IMR-90 (cell line): ENCODE data around the gene PLA2G4E. TPM values are rescaled to one million over a fixed set of nuclear protein-coding genes. Genes with fewer than 3 reads are reported as not detected.

Experiments
- ATAC-seq: fragments of 200-7000 bp; cut with Tn5 transposase; 2 replicates; pipeline ENCODE4 v1.9.1; 2020; ENCODE audit warnings: low read depth, mild to moderate bottlenecking, moderate library complexity
- BruUV-seq: library from RNA; stranded (reverse); fragments of 400-500 nt; replicated peaks from 2 replicates; lab custom pipeline; 2021; lab: Mats Ljungman, UMichigan
- CTCF ChIA-PET: fragments of 300-600 bp; formaldehyde crosslinking; extraction: SDS; loops from one replicate; lab custom pipeline; 2021; ENCODE audit warnings: antibody characterized with exemption; lab: Yijun Ruan, JAX
- POLR2A ChIA-PET: fragments of 300-600 bp; sonication (Branson Sonifier 250); formaldehyde crosslinking; loops from one replicate; lab custom pipeline; 2022; ENCODE audit warnings: antibody characterized with exemption; ENCODE audit not compliant: unreplicated experiment; lab: Charles Lee
- DNase-seq: peaks from one replicate; pipeline ENCODE4 v3.0.0; 2013
- H2AFZ ChIP-seq: replicated peaks from 2 replicates; pipeline ENCODE3; 2013; ENCODE audit warnings: low read length, mild to moderate bottlenecking; ENCODE audit not compliant: poor library complexity
- H2AK5ac ChIP-seq: 2 replicates; pipeline ENCODE4 v1.6.1; 2013; ENCODE audit warnings: low read depth, low read length, inconsistent platforms
- H2AK9ac ChIP-seq: replicated peaks from 2 replicates; pipeline ENCODE3; 2013; ENCODE audit warnings: mild to moderate bottlenecking, low read depth, low read length, moderate library complexity; ENCODE audit not compliant: poor library complexity
- H2BK120ac ChIP-seq: 2 replicates; pipeline ENCODE4 v1.6.1; 2013; ENCODE audit warnings: low read depth, low read length, inconsistent platforms
- H2BK15ac ChIP-seq: 3 replicates; pipeline ENCODE4 v1.6.1; 2013; ENCODE audit warnings: low read depth, low read length, inconsistent platforms
- H2BK20ac ChIP-seq: 2 replicates; pipeline ENCODE4 v1.6.1; 2013; ENCODE audit warnings: low read depth, mild to moderate bottlenecking, inconsistent platforms, low read length, moderate library complexity
- H2BK5ac ChIP-seq: 2 replicates; pipeline ENCODE4 v1.6.1; 2013; ENCODE audit warnings: mild to moderate bottlenecking, low read depth, low read length, inconsistent platforms; ENCODE audit not compliant: poor library complexity, severe bottlenecking
- H3K14ac ChIP-seq: replicated peaks from 2 replicates; pipeline ENCODE4 v1.6.1; 2013; ENCODE audit warnings: low read depth, low read length, inconsistent platforms
- H3K18ac ChIP-seq: 2 replicates; pipeline ENCODE4 v1.6.1; 2013; ENCODE audit warnings: low read depth, low read length, control low read depth
- H3K23ac ChIP-seq: 2 replicates; pipeline ENCODE4 v1.6.1; 2013; ENCODE audit warnings: low read depth, low read length, inconsistent platforms
- H3K27ac ChIP-seq: 2 replicates; pipeline ENCODE4 v1.5.1; 2013; ENCODE audit warnings: mild to moderate bottlenecking, control low read depth, low read length; ENCODE audit not compliant: insufficient read depth
- H3K27me3 ChIP-seq: 2 replicates; pipeline ENCODE4 v1.6.1; 2013; ENCODE audit warnings: low read length; ENCODE audit not compliant: control insufficient read depth, insufficient read depth
- H3K36me3 ChIP-seq: 2 replicates; pipeline ENCODE4 v1.6.1; 2013; ENCODE audit warnings: low read length, mixed read lengths; ENCODE audit not compliant: control insufficient read depth, insufficient read depth
- H3K4ac ChIP-seq: 2 replicates; pipeline ENCODE4 v1.6.1; 2013; ENCODE audit warnings: low read depth, low read length, inconsistent platforms
- H3K4me1 ChIP-seq: 2 replicates; pipeline ENCODE4 v1.6.1; 2013; ENCODE audit warnings: low read length, mixed read lengths; ENCODE audit not compliant: control insufficient read depth, insufficient read depth
- H3K4me2 ChIP-seq: 2 replicates; pipeline ENCODE4 v1.6.1; 2013; ENCODE audit warnings: low read depth, mild to moderate bottlenecking, control low read depth, low read length, moderate library complexity
- H3K4me3 ChIP-seq: 2 replicates; pipeline ENCODE4 v1.5.1; 2013; ENCODE audit warnings: low read depth, mild to moderate bottlenecking, control low read depth, low read length, moderate library complexity; ENCODE audit not compliant: insufficient read depth
- H3K56ac ChIP-seq: 2 replicates; pipeline ENCODE4 v1.6.1; 2013; ENCODE audit warnings: low read length, inconsistent platforms; ENCODE audit not compliant: insufficient read depth; ENCODE audit errors: extremely low read depth
- H3K79me1 ChIP-seq, 2 experiments: 2 replicates each; pipeline ENCODE4 v1.6.1; 2013; ENCODE audit warnings: low read length in 2 of 2, inconsistent platforms in 1 of 2, low read depth in 1 of 2
- H3K9ac ChIP-seq: 2 replicates; pipeline ENCODE4 v1.6.1; 2013; ENCODE audit warnings: low read depth, low read length, control low read depth
- H3K9me1 ChIP-seq: 2 replicates; pipeline ENCODE4 v1.6.1; 2013; ENCODE audit warnings: low read length, inconsistent platforms; ENCODE audit not compliant: insufficient read depth
- H3K9me3 ChIP-seq: 2 replicates; pipeline ENCODE4 v1.6.1; 2013; ENCODE audit warnings: low read length; ENCODE audit not compliant: control insufficient read depth, insufficient read depth
- H4K20me1 ChIP-seq: 2 replicates; pipeline ENCODE4 v1.6.1; 2013; ENCODE audit warnings: low read length, inconsistent platforms; ENCODE audit not compliant: insufficient read depth
- H4K5ac ChIP-seq: 2 replicates; pipeline ENCODE4 v1.6.1; 2013; ENCODE audit warnings: mild to moderate bottlenecking, low read depth, low read length, control low read depth
- H4K8ac ChIP-seq, 2 experiments: 2 replicates each; pipeline ENCODE4 v1.6.1; 2013; ENCODE audit warnings: low read depth in 2 of 2, low read length in 2 of 2, control low read depth in 1 of 2, inconsistent platforms in 1 of 2
- H4K91ac ChIP-seq: 2 replicates; pipeline ENCODE4 v1.6.1; 2013; ENCODE audit warnings: low read depth, low read length, inconsistent platforms; ENCODE audit not compliant: insufficient read depth
- BHLHE40 ChIP-seq: fragments of 150-350 bp; IDR thresholded peaks from 2 replicates; pipeline ENCODE4 v1.6.1; 2016; ENCODE audit warnings: mild to moderate bottlenecking, low read depth, low read length
- CEBPB ChIP-seq: IDR thresholded peaks from 2 replicates; pipeline ENCODE4 v1.6.1; 2012; ENCODE audit warnings: low read depth, low read length, improper control_type of control experiment
- CHD1 ChIP-seq: IDR thresholded peaks from 2 replicates; pipeline ENCODE4 v1.6.1; 2012; ENCODE audit warnings: low read depth, low read length, improper control_type of control experiment
- CTCF ChIP-seq: conservative IDR thresholded peaks from 2 replicates; pipeline ENCODE4 v1.5.1; 2012; ENCODE audit warnings: mild to moderate bottlenecking, low read depth, low read length, improper control_type of control experiment
- FOS ChIP-seq: fragments of 150-350 bp; IDR thresholded peaks from 2 replicates; pipeline ENCODE4 v1.6.1; 2016; ENCODE audit warnings: low read depth, low read length
- MAFK ChIP-seq: IDR thresholded peaks from 2 replicates; pipeline ENCODE4 v1.6.1; 2012; ENCODE audit warnings: low read depth, low read length, improper control_type of control experiment
- MAZ ChIP-seq: IDR thresholded peaks from 2 replicates; pipeline ENCODE4 v1.6.1; 2012; ENCODE audit warnings: low read depth, mild to moderate bottlenecking, low read length, improper control_type of control experiment, moderate library complexity, borderline replicate concordance
- POLR2A ChIP-seq: IDR thresholded peaks from 2 replicates; pipeline ENCODE4 v1.6.1; 2012; ENCODE audit warnings: mild to moderate bottlenecking, low read depth, low read length
- RCOR1 ChIP-seq: IDR thresholded peaks from 2 replicates; pipeline ENCODE4 v1.6.1; 2012; ENCODE audit warnings: mild to moderate bottlenecking, low read length, improper control_type of control experiment; ENCODE audit not compliant: insufficient replicate concordance
- RFX5 ChIP-seq: IDR thresholded peaks from 2 replicates; pipeline ENCODE4 v1.8.0; 2012; ENCODE audit warnings: low read depth, mild to moderate bottlenecking, low read length, moderate library complexity
- SMC3 ChIP-seq: fragments of 150-350 bp; IDR thresholded peaks from 2 replicates; pipeline ENCODE4 v1.6.1; 2016; ENCODE audit warnings: low read depth, mild to moderate bottlenecking, antibody characterized with exemption, low read length, moderate library complexity
- WGBS, 2 experiments: methylation state at CpG; one replicate each; pipeline versions ENCODE4 v1.1.5 to v1.1.7; 2013; ENCODE audit warnings: missing lambda C conversion rate in 2 of 2; ENCODE audit not compliant: insufficient read length in 1 of 2; ENCODE audit errors: extremely low coverage in 2 of 2; 5-methylcytosine and 5-hydroxymethylcytosine counted together
- dilution Hi-C: fragments of 300-500 bp; cut with HindIII; formaldehyde crosslinking; loops from one replicate; pipeline ENCODE4 v1.14.3; 2018; ENCODE audit warnings: low sequenced_read_pairs; ENCODE audit not compliant: unreplicated experiment
- in situ Hi-C: fragments of 300-500 bp; cut with MboI; formaldehyde crosslinking; loops from 3 replicates; pipeline ENCODE4 v1.14.3; 2019; ENCODE audit warnings: low sequenced_read_pairs, inconsistent platforms, mixed read lengths
- intact Hi-C: fragments of 100-400 bp; cut with micrococcal nuclease; formaldehyde crosslinking; loops from 2 replicates; pipeline ENCODE4 v1.10.0; 2022
- polyA plus RNA-seq, 3 experiments: library from polyadenylated mRNA; depleted of rRNA; stranded (reverse); fragments of >200 nt; gene quantifications; 2 replicates each; pipeline ENCODE4 v1.2.3, GENCODE V29; 2012; ENCODE audit warnings: low replicate concordance in 1 of 3
- total RNA-seq: library from RNA; depleted of rRNA; stranded (reverse); fragments of >200 nt; gene quantifications from 2 replicates; pipeline ENCODE4 v1.2.3, GENCODE V29; 2012
- TF ChIP-seq, protein P1 (sequence below): fragments of 150-350 bp; IDR thresholded peaks from 2 replicates; pipeline ENCODE4 v1.6.1; 2017; ENCODE audit warnings: mild to moderate bottlenecking, antibody characterized with exemption, low read length, low read depth
- TF ChIP-seq, protein P2 (sequence below): fragments of 150-350 bp; IDR thresholded peaks from 2 replicates; pipeline ENCODE4 v1.6.1; 2016; ENCODE audit warnings: low read depth, mild to moderate bottlenecking, low read length, moderate library complexity, borderline replicate concordance

The PLA2G4E gene
- total and polyA plus RNA-seq, 2 of the 4 experiments (the other 2 are of a cell fraction): not detected

GRCh38 chr15:41971089-41971894 lies 49.5 kb downstream of the PLA2G4E start:
- peak overlapping the region; percentile 9; the same call in 1 of the 2 replicates for H3K4ac ChIP-seq
- H3K9ac ChIP-seq: peak overlapping the region; percentile 83
- peaks cover 6% of the 10 kb centered on the region for H3K4me1 ChIP-seq
- H3K27ac ChIP-seq: peak overlapping the region; percentile 65
- no peak overlapping the region; the same call in 1 of the 2 replicates for H3K56ac ChIP-seq
- peak overlapping the region; percentile 93 for H2AFZ ChIP-seq
- peak overlapping the region; percentile 38; the same call in 1 of the 2 replicates for H4K91ac ChIP-seq
- H2BK20ac ChIP-seq: no peak overlapping the region
- H2AK5ac ChIP-seq: peak overlapping the region; percentile 74; the same call in 1 of the 2 replicates
- in situ Hi-C loops (no loop called here), intact Hi-C loops (no loop called here), dilution Hi-C loops (no loop called here)
- peak overlapping the region; percentile 19; the same call in 1 of the 2 replicates for H4K5ac ChIP-seq
- no peak overlapping the region; the same call in 1 of the 2 replicates for H2BK120ac ChIP-seq
- ATAC-seq: peak; percentile 63
- DNase-seq: peak; percentile 71
- H3K36me3 ChIP-seq: no peaks in the 10 kb centered on the region
- peak overlapping the region; percentile 63 for H3K14ac ChIP-seq
- peaks cover 33 to 51% of the 10 kb centered on the region in 2 experiments for H3K79me1 ChIP-seq
- H2AK9ac ChIP-seq: peak overlapping the region; percentile 66
- BruUV-seq: TSS peak; percentile 60
- H4K8ac ChIP-seq: peak overlapping the region in 1 of 2 experiments; percentile 1; a peak in 1 of 4 replicates
- ChIA-PET POLR2A (no interaction called here), CTCF (no interaction called here)
- H3K23ac ChIP-seq: peak overlapping the region; percentile 43; the same call in 1 of the 2 replicates
- H2BK5ac ChIP-seq: peak overlapping the region; percentile 46
- peak overlapping the region; percentile 96 for H3K4me3 ChIP-seq
- H3K4me2 ChIP-seq: peak overlapping the region; percentile 94
- no peaks in the 10 kb centered on the region for H3K27me3 ChIP-seq
- peaks cover 9% of the 10 kb centered on the region for H3K9me1 ChIP-seq
- H3K18ac ChIP-seq: peak overlapping the region; percentile 33; the same call in 1 of the 2 replicates
- H2BK15ac ChIP-seq: no peak overlapping the region; the same call in 2 of the 3 replicates
- no peaks in the 10 kb centered on the region for H3K9me3 ChIP-seq
- no CpG with 5 or more reads among the region's 16 CpGs for WGBS, 2 experiments
- peaks cover 11% of the 10 kb centered on the region; the same call in 1 of the 2 replicates for H4K20me1 ChIP-seq
- no peak for TF ChIP-seq CHD1
- TF ChIP-seq MAFK: no peak
- no peak for TF ChIP-seq CEBPB
- TF ChIP-seq BHLHE40: no peak
- 0 out of 2 replicates have a peak, but pooled peaks have one; percentile 13 for TF ChIP-seq MAZ
- no peak for TF ChIP-seq RFX5
- no peak for TF ChIP-seq POLR2A
- TF ChIP-seq, protein P1, sequence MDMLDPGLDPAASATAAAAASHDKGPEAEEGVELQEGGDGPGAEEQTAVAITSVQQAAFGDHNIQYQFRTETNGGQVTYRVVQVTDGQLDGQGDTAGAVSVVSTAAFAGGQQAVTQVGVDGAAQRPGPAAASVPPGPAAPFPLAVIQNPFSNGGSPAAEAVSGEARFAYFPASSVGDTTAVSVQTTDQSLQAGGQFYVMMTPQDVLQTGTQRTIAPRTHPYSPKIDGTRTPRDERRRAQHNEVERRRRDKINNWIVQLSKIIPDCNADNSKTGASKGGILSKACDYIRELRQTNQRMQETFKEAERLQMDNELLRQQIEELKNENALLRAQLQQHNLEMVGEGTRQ: no peak
- TF ChIP-seq, protein P2, sequence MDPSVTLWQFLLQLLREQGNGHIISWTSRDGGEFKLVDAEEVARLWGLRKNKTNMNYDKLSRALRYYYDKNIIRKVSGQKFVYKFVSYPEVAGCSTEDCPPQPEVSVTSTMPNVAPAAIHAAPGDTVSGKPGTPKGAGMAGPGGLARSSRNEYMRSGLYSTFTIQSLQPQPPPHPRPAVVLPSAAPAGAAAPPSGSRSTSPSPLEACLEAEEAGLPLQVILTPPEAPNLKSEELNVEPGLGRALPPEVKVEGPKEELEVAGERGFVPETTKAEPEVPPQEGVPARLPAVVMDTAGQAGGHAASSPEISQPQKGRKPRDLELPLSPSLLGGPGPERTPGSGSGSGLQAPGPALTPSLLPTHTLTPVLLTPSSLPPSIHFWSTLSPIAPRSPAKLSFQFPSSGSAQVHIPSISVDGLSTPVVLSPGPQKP: no peak
- no peak for TF ChIP-seq RCOR1
- no peak for TF ChIP-seq CTCF
- no peak for TF ChIP-seq FOS
- TF ChIP-seq SMC3: no peak
